SK-N-SH (cell line): ENCODE measurements around the gene TADA3.

Experiments
- ELF1 ChIP-seq: IDR thresholded peaks from 2 replicates; pipeline ENCODE4 v1.4.0; 2012
- EP300 ChIP-seq, 2 experiments: IDR thresholded peaks; 2 replicates each; pipeline versions ENCODE4 v1.4.0 to v1.6.1; 2012; ENCODE audit warnings: borderline replicate concordance in 1 of 2, low read depth in 1 of 2, low read length in 1 of 2
- FOXJ3 ChIP-seq: sonication (generic); formaldehyde crosslinking; IDR thresholded peaks from 2 replicates; pipeline ENCODE4 v1.5.1; 2020; ENCODE audit warnings: mild to moderate bottlenecking, missing genetic modification reagents
- JUND ChIP-seq: IDR thresholded peaks from 2 replicates; pipeline ENCODE4 v1.4.0; 2012
- NRF1 ChIP-seq: IDR thresholded peaks from 2 replicates; pipeline ENCODE4 v1.6.1; 2012; ENCODE audit warnings: low read depth, mild to moderate bottlenecking, low read length
- POLR2AphosphoS5 ChIP-seq: IDR thresholded peaks from 2 replicates; pipeline ENCODE4 v1.6.1; 2012; ENCODE audit warnings: low read depth, low read length
- RAD21 ChIP-seq: IDR thresholded peaks from 2 replicates; pipeline ENCODE4 v1.6.1; 2012; ENCODE audit warnings: mild to moderate bottlenecking, low read length
- RFX5 ChIP-seq: IDR thresholded peaks from 2 replicates; pipeline ENCODE4 v1.6.1; 2012; ENCODE audit warnings: mild to moderate bottlenecking, improper control_type of control experiment, low read length
- SMC3 ChIP-seq: IDR thresholded peaks from 2 replicates; pipeline ENCODE4 v1.6.1; 2012; ENCODE audit warnings: low read depth, low read length, improper control_type of control experiment
- TF ChIP-seq, protein P1 (sequence below): fragments of 200-600 bp; sonication (generic); IDR thresholded peaks from 2 replicates; pipeline ENCODE4 v1.6.1; 2017; ENCODE audit warnings: antibody characterized with exemption, mild to moderate bottlenecking, moderate library complexity
- TF ChIP-seq, protein P2 (sequence below): IDR thresholded peaks from 2 replicates; pipeline ENCODE4 v1.4.0; 2012; ENCODE audit warnings: low read depth
- TF ChIP-seq, protein P3 (sequence below): IDR thresholded peaks from 2 replicates; pipeline ENCODE4 v1.4.0; 2012; ENCODE audit warnings: low read depth, borderline replicate concordance

DNA sequence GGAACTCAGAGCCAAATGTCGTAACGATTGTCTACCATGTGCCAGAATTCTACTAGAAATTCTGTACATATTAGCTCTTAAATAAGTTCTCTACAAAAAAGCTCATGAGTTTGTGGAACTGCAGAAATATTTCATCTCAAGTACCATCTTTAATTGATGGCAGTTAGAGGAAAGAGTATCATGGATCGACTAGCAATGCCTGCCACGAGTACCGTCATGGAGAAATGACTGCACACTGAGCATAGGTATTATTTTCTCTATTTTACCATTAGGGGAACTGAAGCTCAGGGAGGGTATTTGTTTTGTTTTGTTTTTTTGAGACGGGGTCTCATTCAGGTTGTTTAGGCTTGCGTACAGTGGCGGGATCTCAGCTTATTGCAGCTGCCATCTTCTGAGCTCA, 48.7 kb upstream of the TADA3 start:
- TF ChIP-seq ELF1 (no peak), NRF1 (no peak), RAD21 (no peak), POLR2AphosphoS5 (no peak), SMC3 (no peak), RFX5 (no peak), JUND (no peak), EP300 (IDR thresholded peaks at IDR 0.05; ENCODE audit: borderline replicate concordance in 1 of 2, low read depth in 1 of 2, low read length in 1 of 2) (no peak), FOXJ3 (CRISPR knock-in tag) (no peak)
- TF ChIP-seq, protein P1, sequence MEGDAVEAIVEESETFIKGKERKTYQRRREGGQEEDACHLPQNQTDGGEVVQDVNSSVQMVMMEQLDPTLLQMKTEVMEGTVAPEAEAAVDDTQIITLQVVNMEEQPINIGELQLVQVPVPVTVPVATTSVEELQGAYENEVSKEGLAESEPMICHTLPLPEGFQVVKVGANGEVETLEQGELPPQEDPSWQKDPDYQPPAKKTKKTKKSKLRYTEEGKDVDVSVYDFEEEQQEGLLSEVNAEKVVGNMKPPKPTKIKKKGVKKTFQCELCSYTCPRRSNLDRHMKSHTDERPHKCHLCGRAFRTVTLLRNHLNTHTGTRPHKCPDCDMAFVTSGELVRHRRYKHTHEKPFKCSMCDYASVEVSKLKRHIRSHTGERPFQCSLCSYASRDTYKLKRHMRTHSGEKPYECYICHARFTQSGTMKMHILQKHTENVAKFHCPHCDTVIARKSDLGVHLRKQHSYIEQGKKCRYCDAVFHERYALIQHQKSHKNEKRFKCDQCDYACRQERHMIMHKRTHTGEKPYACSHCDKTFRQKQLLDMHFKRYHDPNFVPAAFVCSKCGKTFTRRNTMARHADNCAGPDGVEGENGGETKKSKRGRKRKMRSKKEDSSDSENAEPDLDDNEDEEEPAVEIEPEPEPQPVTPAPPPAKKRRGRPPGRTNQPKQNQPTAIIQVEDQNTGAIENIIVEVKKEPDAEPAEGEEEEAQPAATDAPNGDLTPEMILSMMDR = no peak
- TF ChIP-seq, protein P2, sequence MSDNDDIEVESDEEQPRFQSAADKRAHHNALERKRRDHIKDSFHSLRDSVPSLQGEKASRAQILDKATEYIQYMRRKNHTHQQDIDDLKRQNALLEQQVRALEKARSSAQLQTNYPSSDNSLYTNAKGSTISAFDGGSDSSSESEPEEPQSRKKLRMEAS = no peak
- TF ChIP-seq, protein P3, sequence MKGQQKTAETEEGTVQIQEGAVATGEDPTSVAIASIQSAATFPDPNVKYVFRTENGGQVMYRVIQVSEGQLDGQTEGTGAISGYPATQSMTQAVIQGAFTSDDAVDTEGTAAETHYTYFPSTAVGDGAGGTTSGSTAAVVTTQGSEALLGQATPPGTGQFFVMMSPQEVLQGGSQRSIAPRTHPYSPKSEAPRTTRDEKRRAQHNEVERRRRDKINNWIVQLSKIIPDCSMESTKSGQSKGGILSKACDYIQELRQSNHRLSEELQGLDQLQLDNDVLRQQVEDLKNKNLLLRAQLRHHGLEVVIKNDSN = no peak
